ENCODE results near the gene CAPN12. TPM values are rescaled to one million over a fixed set of nuclear protein-coding genes. Genes with fewer than 3 reads are reported as not detected.

CAPN12 gene
- total RNA-seq, 2 donors from 2014 or later = 0.74 to 0.90 TPM

DNA sequence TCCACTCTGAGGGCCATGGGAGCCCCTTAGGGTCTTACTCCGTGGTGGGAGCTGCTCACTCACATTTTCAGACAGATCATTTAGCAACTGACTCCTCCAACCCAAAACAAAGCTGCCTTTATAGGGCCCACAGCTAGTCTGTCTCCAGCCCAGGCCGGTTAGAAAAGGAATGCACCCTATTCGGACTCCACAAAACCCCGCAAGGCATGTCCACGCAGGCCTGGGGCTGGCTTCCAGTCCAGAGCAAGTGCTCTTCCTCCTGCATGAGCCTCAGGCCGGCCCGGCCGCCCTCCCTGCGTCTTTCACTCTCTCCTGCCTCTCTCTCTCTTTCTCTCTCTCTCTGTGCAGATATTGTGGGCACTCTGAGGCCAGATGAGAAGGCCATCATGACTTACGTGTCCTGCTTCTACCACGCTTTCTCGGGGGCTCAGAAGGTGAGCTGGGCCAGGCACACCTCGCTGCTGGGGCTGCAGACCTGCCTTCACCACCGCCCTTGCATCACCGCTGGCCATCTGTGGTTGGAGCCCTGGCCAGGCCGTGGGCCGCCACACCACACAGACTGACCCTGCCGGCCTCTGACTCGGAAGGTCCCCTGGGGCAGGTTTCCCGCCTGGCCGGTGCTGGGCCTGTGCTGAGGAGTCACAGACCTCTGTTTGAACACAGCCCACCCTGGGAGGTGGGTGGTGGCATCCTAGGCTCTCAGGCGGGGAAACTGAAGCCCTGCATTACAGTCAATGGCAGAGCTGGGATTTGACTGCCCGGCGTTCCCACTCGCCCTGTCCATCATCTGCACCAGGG is 33.1 kb downstream of the CAPN12 start:
- Histone ChIP-seq H3K4me1 (peaks cover 3 to 94% of the 10 kb centered on the region in 2 donors), H3K36me3 (peaks cover 99% of the 10 kb centered on the region), H3K4me3 (no peak overlapping the region), H3K9me3 (no peaks in the 10 kb centered on the region), H3K27me3 (no peaks in the 10 kb centered on the region), H3K27ac (peak overlapping the region; percentile 86 to 93)
- TF ChIP-seq, protein P1, sequence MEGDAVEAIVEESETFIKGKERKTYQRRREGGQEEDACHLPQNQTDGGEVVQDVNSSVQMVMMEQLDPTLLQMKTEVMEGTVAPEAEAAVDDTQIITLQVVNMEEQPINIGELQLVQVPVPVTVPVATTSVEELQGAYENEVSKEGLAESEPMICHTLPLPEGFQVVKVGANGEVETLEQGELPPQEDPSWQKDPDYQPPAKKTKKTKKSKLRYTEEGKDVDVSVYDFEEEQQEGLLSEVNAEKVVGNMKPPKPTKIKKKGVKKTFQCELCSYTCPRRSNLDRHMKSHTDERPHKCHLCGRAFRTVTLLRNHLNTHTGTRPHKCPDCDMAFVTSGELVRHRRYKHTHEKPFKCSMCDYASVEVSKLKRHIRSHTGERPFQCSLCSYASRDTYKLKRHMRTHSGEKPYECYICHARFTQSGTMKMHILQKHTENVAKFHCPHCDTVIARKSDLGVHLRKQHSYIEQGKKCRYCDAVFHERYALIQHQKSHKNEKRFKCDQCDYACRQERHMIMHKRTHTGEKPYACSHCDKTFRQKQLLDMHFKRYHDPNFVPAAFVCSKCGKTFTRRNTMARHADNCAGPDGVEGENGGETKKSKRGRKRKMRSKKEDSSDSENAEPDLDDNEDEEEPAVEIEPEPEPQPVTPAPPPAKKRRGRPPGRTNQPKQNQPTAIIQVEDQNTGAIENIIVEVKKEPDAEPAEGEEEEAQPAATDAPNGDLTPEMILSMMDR (IDR thresholded peaks at IDR 0.05) = no peak
- DNase-seq (ENCODE audit: low spot score) = no peak

- Histone ChIP-seq H3K27ac (peak overlapping the region; percentile 86 to 93), H3K27me3 (no peaks in the 10 kb centered on the region), H3K4me1 (peaks cover 3 to 97% of the 10 kb centered on the region in 2 donors), H3K36me3 (peaks cover 97% of the 10 kb centered on the region), H3K4me3 (no peak overlapping the region), H3K9me3 (no peaks in the 10 kb centered on the region)
- no peak for DNase-seq (ENCODE audit: low spot score)
- TF ChIP-seq, protein P1 (IDR thresholded peaks at IDR 0.05) = no peak
These were observed 33.9 kb downstream of the CAPN12 start for GRCh38 chr19:38710416-38710702.

- TF ChIP-seq, protein P1 (IDR thresholded peaks at IDR 0.05) = no peak
- Histone ChIP-seq H3K9me3 (no peaks in the 10 kb centered on the region), H3K36me3 (peaks cover 98% of the 10 kb centered on the region), H3K4me3 (no peak overlapping the region), H3K27ac (peak overlapping the region; percentile 86 to 93), H3K4me1 (peaks cover 3 to 100% of the 10 kb centered on the region in 2 donors), H3K27me3 (no peaks in the 10 kb centered on the region)
- DNase-seq (ENCODE audit: low spot score) = no peak
These were observed 34.4 kb downstream of the CAPN12 start for GRCh38 chr19:38709671-38710415.

GRCh38 chr19:38709119-38709518 is 35.2 kb downstream of the CAPN12 start:
- H3K4me1 ChIP-seq = peaks cover 3 to 100% of the 10 kb centered on the region in 2 donors
- no peaks in the 10 kb centered on the region for H3K27me3 ChIP-seq
- peaks cover 98% of the 10 kb centered on the region for H3K36me3 ChIP-seq
- H3K4me3 ChIP-seq = no peak overlapping the region
- no peak for DNase-seq (ENCODE audit: low spot score)
- peak overlapping the region; percentile 86 to 93 for H3K27ac ChIP-seq
- no peaks in the 10 kb centered on the region for H3K9me3 ChIP-seq
- TF ChIP-seq, protein P1 (IDR thresholded peaks at IDR 0.05) = no peak

DNA sequence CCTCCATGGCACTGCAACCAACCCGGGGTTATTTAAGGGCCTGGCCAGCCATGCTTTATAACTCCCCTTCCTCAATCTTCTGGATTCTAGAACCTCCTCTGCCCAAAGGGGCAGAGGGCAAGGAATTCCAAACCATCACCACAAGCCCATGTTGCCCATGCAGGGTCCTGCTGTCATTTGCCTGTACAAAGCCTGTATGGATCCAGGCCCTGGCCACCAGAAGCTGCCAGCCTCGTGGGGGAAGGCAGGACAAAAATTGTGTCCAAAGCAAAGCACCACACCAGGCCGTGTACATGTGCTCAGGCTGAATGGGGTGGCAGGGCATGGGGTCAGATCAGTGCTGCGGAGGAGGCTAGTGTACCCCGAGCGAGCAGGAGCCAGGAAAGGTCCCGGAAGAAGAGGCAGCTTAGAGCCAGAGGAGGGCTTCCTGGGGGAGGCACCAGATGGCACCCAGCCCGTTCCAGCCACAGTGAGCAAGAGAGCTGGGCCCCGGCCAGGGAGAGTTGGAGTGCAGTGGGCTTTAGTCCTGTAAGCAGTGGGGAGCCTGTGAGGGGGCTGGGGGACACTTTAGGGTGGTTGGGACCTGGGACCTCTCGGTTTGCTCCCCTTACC is 35.8 kb downstream of the CAPN12 start:
- H3K27me3 ChIP-seq = no peaks in the 10 kb centered on the region
- H3K4me3 ChIP-seq = no peak overlapping the region
- H3K27ac ChIP-seq = peak overlapping the region; percentile 86 to 93
- H3K4me1 ChIP-seq = peaks cover 3 to 95% of the 10 kb centered on the region in 2 donors
- no peaks in the 10 kb centered on the region for H3K9me3 ChIP-seq
- no peak for DNase-seq (ENCODE audit: low spot score)
- TF ChIP-seq, protein P1 (IDR thresholded peaks at IDR 0.05) = no peak
- H3K36me3 ChIP-seq = peaks cover 98% of the 10 kb centered on the region

Measured in right atrium auricular region (tissue), 2 donors.